SK-N-SH (cell line): ENCODE results near the gene LRRC38. TPM values are rescaled to one million over a fixed set of nuclear protein-coding genes. Genes with fewer than 3 reads are reported as not detected.
"Not testable (repeated sequence)": the region's sequence is repeated elsewhere in the genome, so short reads cannot be mapped to it uniquely, and the experiment has no call there.

Experiments
- CTCF ChIA-PET: fragments of 300-600, 350-600 bp; formaldehyde crosslinking; extraction: SDS; loops from one replicate; lab custom pipeline; 2021; lab: Yijun Ruan, JAX
- POLR2A ChIA-PET: fragments of 350-600 bp; sonication (Branson Sonifier 250); formaldehyde crosslinking; extraction: SDS; loops from one replicate; lab custom pipeline; 2020; ENCODE audit warnings: antibody characterized with exemption, inconsistent platforms; lab: Yijun Ruan, JAX
- DNase-seq: peaks from one replicate; pipeline ENCODE4 v3.0.0; 2012
- H2AFZ ChIP-seq: fragments of 200-600 bp; sonication (generic); 2 replicates; pipeline ENCODE4 v1.8.1; 2016; ENCODE audit warnings: antibody characterized with exemption, mild to moderate bottlenecking, low read depth
- H3F3A ChIP-seq: fragments of 200-600 bp; sonication (generic); replicated peaks from 2 replicates; pipeline ENCODE3; 2016; ENCODE audit warnings: antibody characterized with exemption, mild to moderate bottlenecking; ENCODE audit not compliant: insufficient read depth
- H3K27ac ChIP-seq, 2 experiments: fragments of 200-500 bp in 1 of 2; fragments of 200-600 bp in 1 of 2; sonication (Bioruptor generic) in 1 of 2; sonication (generic), shearing (Covaris generic) in 1 of 2; 2 replicates each; pipeline versions ENCODE4 v1.5.1 to v1.6.1; 2014 to 2016; ENCODE audit warnings: low read depth in 2 of 2, inconsistent platforms in 1 of 2, low read length in 1 of 2, mild to moderate bottlenecking in 1 of 2, mixed read lengths in 1 of 2
- H3K27me3 ChIP-seq: fragments of 200-600 bp; sonication (generic), shearing (Covaris generic); 2 replicates; pipeline ENCODE4 v1.6.1; 2016; ENCODE audit warnings: mixed run types; ENCODE audit not compliant: insufficient read depth
- H3K36me3 ChIP-seq, 2 experiments: fragments of 200-500 bp in 1 of 2; fragments of 200-600 bp in 1 of 2; sonication (Bioruptor generic) in 1 of 2; sonication (generic) in 1 of 2; replicated peaks in 1 of 2; 2 replicates each; pipeline versions ENCODE3 to v1.5.1; 2014 to 2016; ENCODE audit warnings: low read length in 1 of 2, mild to moderate bottlenecking in 1 of 2; ENCODE audit not compliant: insufficient read depth in 2 of 2, control insufficient read depth in 1 of 2
- H3K4me1 ChIP-seq, 2 experiments: fragments of 200-500 bp in 1 of 2; fragments of 200-600 bp in 1 of 2; sonication (Bioruptor generic) in 1 of 2; sonication (generic), shearing (Covaris generic) in 1 of 2; 2 replicates each; pipeline versions ENCODE4 v1.5.1 to v1.6.1; 2014 to 2016; ENCODE audit warnings: low read depth in 1 of 2, low read length in 1 of 2, mixed run types in 1 of 2; ENCODE audit not compliant: insufficient read depth in 2 of 2, control insufficient read depth in 1 of 2
- H3K4me2 ChIP-seq: fragments of 200-600 bp; sonication (generic), shearing (Covaris generic); 2 replicates; pipeline ENCODE4 v1.6.1; 2017; ENCODE audit warnings: mixed run types
- H3K4me3 ChIP-seq, 2 experiments: fragments of 200-500 bp in 1 of 2; fragments of 200-600 bp in 1 of 2; sonication (Bioruptor generic) in 1 of 2; sonication (generic), shearing (Covaris generic) in 1 of 2; 2 replicates each; pipeline versions ENCODE4 v1.5.1 to v1.8.1; 2014 to 2016; ENCODE audit warnings: low read depth in 2 of 2, inconsistent platforms in 1 of 2, low read length in 1 of 2, mild to moderate bottlenecking in 1 of 2, mixed read lengths in 1 of 2, moderate library complexity in 1 of 2
- H3K79me2 ChIP-seq: fragments of 200-600 bp; sonication (generic); 2 replicates; pipeline ENCODE4 v1.8.1; 2017; ENCODE audit warnings: mild to moderate bottlenecking; ENCODE audit not compliant: insufficient read depth
- H3K9ac ChIP-seq: fragments of 200-600 bp; sonication (generic); 2 replicates; pipeline ENCODE4 v1.6.1; 2017; ENCODE audit warnings: mixed run types
- H3K9me2 ChIP-seq: fragments of 200-600 bp; sonication (generic); 2 replicates; pipeline ENCODE4 v1.6.1; 2017; ENCODE audit warnings: mixed run types
- H3K9me3 ChIP-seq: fragments of 200-600 bp; sonication (generic); 2 replicates; pipeline ENCODE4 v1.6.1; 2017; ENCODE audit warnings: mixed run types, mild to moderate bottlenecking, moderate library complexity
- H4K20me1 ChIP-seq: fragments of 200-600 bp; sonication (generic); 2 replicates; pipeline ENCODE4 v1.6.1; 2017; ENCODE audit warnings: mild to moderate bottlenecking, mixed run types; ENCODE audit not compliant: insufficient read depth
- EZH2phosphoT487 ChIP-seq: fragments of 200-600 bp; sonication (generic); IDR thresholded peaks from 2 replicates; pipeline ENCODE4 v1.6.1; 2017; ENCODE audit warnings: low read depth, mixed run types, mild to moderate bottlenecking, antibody characterized with exemption, moderate library complexity, borderline replicate concordance
- FOSL2 ChIP-seq: IDR thresholded peaks from 2 replicates; pipeline ENCODE4 v1.4.0; 2012; ENCODE audit warnings: low read depth, mild to moderate bottlenecking, moderate library complexity, borderline replicate concordance
- GABPA ChIP-seq: IDR thresholded peaks from 2 replicates; pipeline ENCODE4 v1.4.0; 2012; ENCODE audit warnings: low read depth, mild to moderate bottlenecking
- GATA2 ChIP-seq: sonication (generic); formaldehyde crosslinking; IDR thresholded peaks from 2 replicates; pipeline ENCODE4 v1.5.0; 2020; ENCODE audit warnings: mild to moderate bottlenecking, missing genetic modification reagents
- IRF3 ChIP-seq: fragments of 150-350 bp; IDR thresholded peaks from 2 replicates; pipeline ENCODE4 v1.6.1; 2016; ENCODE audit warnings: mild to moderate bottlenecking, low read depth, low read length
- MXI1 ChIP-seq: IDR thresholded peaks from 2 replicates; pipeline ENCODE4 v1.6.1; 2012; ENCODE audit warnings: mild to moderate bottlenecking, low read depth, low read length, improper control_type of control experiment
- NFIC ChIP-seq: IDR thresholded peaks from 2 replicates; pipeline ENCODE4 v1.4.0; 2012; ENCODE audit warnings: borderline replicate concordance
- NRF1 ChIP-seq: IDR thresholded peaks from 2 replicates; pipeline ENCODE4 v1.6.1; 2012; ENCODE audit warnings: low read depth, mild to moderate bottlenecking, low read length
- PBX3 ChIP-seq: IDR thresholded peaks from 2 replicates; pipeline ENCODE4; 2012
- POLR2AphosphoS5 ChIP-seq: IDR thresholded peaks from 2 replicates; pipeline ENCODE4 v1.6.1; 2012; ENCODE audit warnings: low read depth, low read length
- RCOR1 ChIP-seq: fragments of 150-350 bp; IDR thresholded peaks from 2 replicates; pipeline ENCODE4 v1.6.1; 2017; ENCODE audit warnings: antibody characterized with exemption, low read length
- RXRA ChIP-seq: IDR thresholded peaks from 2 replicates; pipeline ENCODE4 v1.4.0; 2012; ENCODE audit warnings: low read depth, mild to moderate bottlenecking, borderline replicate concordance
- TAF1 ChIP-seq: IDR thresholded peaks from 2 replicates; pipeline ENCODE4 v1.6.1; 2012; ENCODE audit warnings: low read depth, mild to moderate bottlenecking, low read length, moderate library complexity, borderline replicate concordance
- TCF12 ChIP-seq: IDR thresholded peaks from 2 replicates; pipeline ENCODE4 v1.4.0; 2012
- TEAD4 ChIP-seq: IDR thresholded peaks from 2 replicates; pipeline ENCODE4 v1.4.0; 2012; ENCODE audit warnings: mild to moderate bottlenecking, borderline replicate concordance; ENCODE audit not compliant: insufficient read depth
- USF1 ChIP-seq: IDR thresholded peaks from 2 replicates; pipeline ENCODE4 v1.4.0; 2012; ENCODE audit warnings: low read depth, borderline replicate concordance
- USF2 ChIP-seq: fragments of 150-350 bp; IDR thresholded peaks from 2 replicates; pipeline ENCODE4 v1.6.1; 2017; ENCODE audit warnings: antibody characterized with exemption, low read length, low read depth, borderline replicate concordance
- YY1 ChIP-seq: IDR thresholded peaks from 2 replicates; pipeline ENCODE4 v1.4.0; 2012; ENCODE audit warnings: low read depth, mild to moderate bottlenecking
- WGBS: methylation state at CpG from one replicate; pipeline ENCODE4 v1.1.6; 2017; ENCODE audit warnings: low lambda C conversion rate; 5-methylcytosine and 5-hydroxymethylcytosine counted together
- polyA plus RNA-seq, 3 experiments: library from polyadenylated mRNA; depleted of rRNA; stranded (reverse); fragments of >200 nt; gene quantifications; 2 replicates each; pipeline ENCODE4 v1.2.3, GENCODE V29; 2012

Gene LRRC38
- 0.02 TPM in 1 of 2 replicates, not detected in the other for polyA plus RNA-seq (2012; rRNA removed)
- polyA plus RNA-seq (2012; cell fraction: cytosol; rRNA removed), result not detected in 2 replicates
- polyA plus RNA-seq (2012; cell fraction: nucleus; rRNA removed), result 0.02 TPM in 1 of 2 replicates, not detected in the other

GRCh38 chr1:13513895-13514546, at the start of gene LRRC38:
LRRC38 (minus strand) TSS chr1:13514003; CDS start chr1:13513593, 410 bp downstream.
- Histone ChIP-seq H3K9me2 (no peaks in the 10 kb centered on the region), H3K36me3 (no peaks in the 10 kb centered on the region), H3K4me3 (no peak within 1 kb of the TSS), H3K9ac (no peak within 1 kb of the TSS), H3K27me3 (peaks cover 23% of the 10 kb centered on the region), H3K79me2 (no peaks in the 10 kb centered on the region), H3K9me3 (no peaks in the 10 kb centered on the region), H3K4me1 (no peaks in the 10 kb centered on the region), H3K4me2 (no peak within 1 kb of the TSS), H2AFZ (no peak within 1 kb of the TSS), H4K20me1 (no peaks in the 10 kb centered on the region), H3F3A (no peaks in the 10 kb centered on the region), H3K27ac (no peak within 1 kb of the TSS)
- ChIA-PET CTCF (no interaction called here), POLR2A (no interaction called here)
- WGBS, result 0% methylated on average over 9 of the region's 34 CpGs
- TF ChIP-seq RXRA, result no peak
- no peak for TF ChIP-seq RCOR1
- TF ChIP-seq IRF3, result no peak
- no peak for TF ChIP-seq NFIC
- TF ChIP-seq NRF1, result no peak
- TF ChIP-seq MXI1, result no peak
- TF ChIP-seq YY1, result no peak
- no peak for TF ChIP-seq FOSL2
- no peak for DNase-seq

DNA sequence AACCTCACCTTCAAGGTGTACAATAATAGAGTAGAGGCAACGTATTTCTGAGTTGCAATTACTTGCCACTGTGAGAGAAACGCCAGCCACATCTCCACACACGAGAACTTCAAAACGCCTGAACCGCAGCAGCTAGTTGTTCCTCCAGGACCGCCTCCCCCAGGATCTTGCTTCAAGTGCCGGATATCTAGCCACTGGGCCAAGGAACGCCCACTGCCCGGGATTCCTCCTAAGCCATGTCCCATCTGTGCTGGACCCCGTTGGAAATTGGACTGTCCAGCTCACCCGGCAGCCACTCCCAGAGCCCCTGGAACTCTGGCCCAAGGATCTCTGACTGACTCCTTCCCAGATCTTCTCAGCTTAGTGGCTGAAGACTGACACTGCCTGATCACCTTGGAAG, 49.2 kb upstream of the LRRC38 start:
- H3K4me1 ChIP-seq, H3K4me2 ChIP-seq, H3K27ac ChIP-seq, H3K9ac ChIP-seq, H3K9me2 ChIP-seq, H4K20me1 ChIP-seq, H2AFZ ChIP-seq, H3K4me3 ChIP-seq, H3K36me3 ChIP-seq, H3F3A ChIP-seq, H3K9me3 ChIP-seq, CTCF ChIA-PET, POLR2A ChIA-PET, DNase-seq, H3K79me2 ChIP-seq: not testable (repeated sequence)
- WGBS, result 1% methylated on average over 11 of the region's 11 CpGs
- H3K27me3 ChIP-seq, result peaks cover 37% of the 10 kb centered on the region; the same call in 1 of the 2 replicates

- DNase-seq, result no peak
- Histone ChIP-seq H3K9me3 (no peaks in the 10 kb centered on the region), H3K9ac (no peak overlapping the region), H3K36me3 (no peaks in the 10 kb centered on the region), H3K79me2 (no peaks in the 10 kb centered on the region), H3K4me2 (no peak overlapping the region), H3K4me1 (no peaks in the 10 kb centered on the region), H4K20me1 (no peaks in the 10 kb centered on the region), H3K27me3 (peaks cover 46% of the 10 kb centered on the region; the same call in 1 of the 2 replicates), H3K9me2 (no peaks in the 10 kb centered on the region), H3F3A (no peaks in the 10 kb centered on the region), H3K4me3 (no peak overlapping the region), H2AFZ (no peak overlapping the region), H3K27ac (no peak overlapping the region)
- WGBS, result 0% methylated on average over 3 of the region's 6 CpGs
- CTCF ChIA-PET, result no interaction called here
- POLR2A ChIA-PET, result no interaction called here
- no peak for TF ChIP-seq GATA2 (CRISPR knock-in tag)
- TF ChIP-seq TEAD4, result no peak
- TF ChIP-seq MXI1, result no peak
- no peak for TF ChIP-seq USF1
- no peak for TF ChIP-seq TCF12
- no peak for TF ChIP-seq RXRA
- no peak for TF ChIP-seq EZH2phosphoT487
- TF ChIP-seq TAF1, result no peak
- TF ChIP-seq GABPA, result no peak
- no peak for TF ChIP-seq USF2
- no peak for TF ChIP-seq POLR2AphosphoS5
- TF ChIP-seq NRF1, result no peak
- TF ChIP-seq PBX3, result no peak
Observed at GRCh38 chr1:13560541-13560940, 46.7 kb upstream of the LRRC38 start.
